ENCODE measurements around the gene KATNAL1. TPM values are rescaled to one million over a fixed set of nuclear protein-coding genes. Genes with fewer than 3 reads are reported as not detected.

Gene KATNAL1
- total and polyA plus RNA-seq, 10 of the 15 experiments (the other 5 are each of a cell fraction or from before 2014, with no cell fraction given): 6.5 to 18.7 (median 11.7) TPM

DNA sequence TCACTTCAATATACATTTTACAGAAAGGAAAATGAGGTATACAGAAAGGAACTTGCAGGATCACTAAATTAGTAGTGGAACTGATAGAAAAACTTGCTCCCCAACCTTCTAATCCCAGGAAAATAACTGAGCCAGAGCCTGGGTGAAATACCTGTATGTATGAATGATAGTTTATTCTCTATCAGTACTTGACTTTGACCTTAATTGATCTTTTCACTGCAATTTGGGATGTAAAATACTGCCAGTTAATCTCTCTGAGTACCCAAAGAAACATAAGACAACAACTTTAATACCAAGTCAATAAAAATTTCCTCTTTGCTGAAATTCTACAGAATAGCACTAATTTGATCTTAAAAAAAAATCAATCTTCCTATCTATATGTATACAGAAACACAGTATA is 33.3 kb downstream of the KATNAL1 start:
- in situ Hi-C loops (cut with MboI): no loop called here
- BruUV-seq (replicated peaks): no TSS peak
- ATAC-seq (no peak), FAIRE-seq (no peak), DNase-seq (ENCODE audit: low read depth, low spot score) (no peak)
- RAD21 ChIA-PET (ENCODE audit: unreplicated experiment): no interaction called here
- H3K4me1 ChIP-seq (ENCODE audit: control insufficient read depth, insufficient read depth, low read length): no peaks in the 10 kb centered on the region
- CTCF ChIA-PET: no interaction called here
- H3K9ac ChIP-seq (ENCODE audit: control insufficient read depth, insufficient read depth, low read length): no peak overlapping the region
- POLR2A ChIA-PET: no interaction called here
- H3K79me2 ChIP-seq (ENCODE audit: control insufficient read depth, insufficient read depth, low read length): no peaks in the 10 kb centered on the region
- no peaks in the 10 kb centered on the region; a peak in 2 of 4 replicates for H3K36me3 ChIP-seq (ENCODE audit: control insufficient read depth in 2 of 2, insufficient read depth in 2 of 2, low read length in 1 of 2)
- no peak overlapping the region for H3K27ac ChIP-seq (ENCODE audit: control insufficient read depth, insufficient read depth)
- no peak overlapping the region for H3K4me2 ChIP-seq (ENCODE audit: control insufficient read depth, insufficient read depth)
- H3K4me3 ChIP-seq: no peak overlapping the region
- intact Hi-C loops (cut with micrococcal nuclease; ENCODE audit: unreplicated experiment): no loop called here
- H3K27me3 ChIP-seq (replicated peaks in 1 of 2; ENCODE audit: control insufficient read depth in 2 of 2, insufficient read depth in 2 of 2, low read length in 1 of 2): no peaks in the 10 kb centered on the region
- H3K9me3 ChIP-seq (replicated peaks; ENCODE audit: control insufficient read depth, insufficient read depth, low read length): no peaks in the 10 kb centered on the region
- no peak overlapping the region for H2AFZ ChIP-seq (ENCODE audit: control insufficient read depth, low read depth, low read length)
- no peaks in the 10 kb centered on the region for H4K20me1 ChIP-seq (ENCODE audit: control insufficient read depth, insufficient read depth)
- SMC1A ChIA-PET (ENCODE audit: uncharacterized antibody, unreplicated experiment): no interaction called here
- no peak for TF ChIP-seq RELB (IDR thresholded peaks at IDR 0.05; ENCODE audit: low read depth)
- no peak for TF ChIP-seq STAT1 (conservative IDR thresholded peaks at IDR 0.05)
- TF ChIP-seq NFYA (IDR thresholded peaks at IDR 0.05; ENCODE audit: borderline replicate concordance, low read depth, low read length): no peak
- no peak for TF ChIP-seq ASH2L (IDR thresholded peaks at IDR 0.05; ENCODE audit: borderline replicate concordance, low read depth)
- no peak for TF ChIP-seq CHD2 (IDR thresholded peaks at IDR 0.05; ENCODE audit: borderline replicate concordance, low read depth, low read length)
- no peak for TF ChIP-seq IKZF1 (conservative IDR thresholded peaks at IDR 0.05)
- TF ChIP-seq CBX3 (IDR thresholded peaks at IDR 0.05; ENCODE audit: borderline replicate concordance, low read depth): no peak
- TF ChIP-seq CBFB (IDR thresholded peaks at IDR 0.05; ENCODE audit: low read depth): no peak
- TF ChIP-seq RAD51 (IDR thresholded peaks at IDR 0.05): no peak
- TF ChIP-seq CEBPB (IDR thresholded peaks at IDR 0.05; ENCODE audit: borderline replicate concordance in 1 of 2, low read depth in 2 of 2, low read length in 2 of 2): no peak
- TF ChIP-seq ZNF384 (IDR thresholded peaks at IDR 0.05; ENCODE audit: borderline replicate concordance, low read depth, low read length): no peak
- TF ChIP-seq CBX5 (IDR thresholded peaks at IDR 0.05; ENCODE audit: low read depth): no peak
- TF ChIP-seq SUZ12 (IDR thresholded peaks at IDR 0.05; ENCODE audit: unreplicated experiment): no peak
- TF ChIP-seq ATF2 (IDR thresholded peaks at IDR 0.05; ENCODE audit: low read length): no peak
- TF ChIP-seq HSF1 (IDR thresholded peaks at IDR 0.05; ENCODE audit: low read depth, low read length): no peak
- no peak for TF ChIP-seq ZBTB40 (IDR thresholded peaks at IDR 0.05; ENCODE audit: borderline replicate concordance)
- TF ChIP-seq NFIC (IDR thresholded peaks at IDR 0.05; ENCODE audit: low read depth, low read length): no peak
- no peak for TF ChIP-seq MEF2A (IDR thresholded peaks at IDR 0.05; ENCODE audit: insufficient read depth, low read depth, low read length)
